ENCODE results near the gene NAPG.

DNA sequence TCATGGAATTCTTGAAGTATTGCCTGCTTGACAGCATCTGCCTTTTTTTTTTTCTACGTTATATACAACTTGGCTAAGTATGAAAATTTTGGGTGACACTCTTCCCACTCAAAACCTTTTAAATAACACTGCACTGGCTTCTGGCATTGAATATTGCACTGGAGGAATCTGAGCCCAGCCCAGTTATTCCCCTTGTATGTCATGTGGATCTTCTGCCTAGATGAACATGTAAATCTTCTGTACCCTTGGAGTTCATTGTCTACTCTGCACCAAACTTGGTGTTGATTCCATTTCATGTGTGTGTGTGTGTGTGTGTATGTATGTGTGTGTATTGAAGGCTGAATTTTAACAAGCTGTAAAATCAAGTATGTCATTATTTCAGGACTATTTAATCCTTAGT, 59.4 kb downstream of the NAPG start:
- TF ChIP-seq, protein P1, sequence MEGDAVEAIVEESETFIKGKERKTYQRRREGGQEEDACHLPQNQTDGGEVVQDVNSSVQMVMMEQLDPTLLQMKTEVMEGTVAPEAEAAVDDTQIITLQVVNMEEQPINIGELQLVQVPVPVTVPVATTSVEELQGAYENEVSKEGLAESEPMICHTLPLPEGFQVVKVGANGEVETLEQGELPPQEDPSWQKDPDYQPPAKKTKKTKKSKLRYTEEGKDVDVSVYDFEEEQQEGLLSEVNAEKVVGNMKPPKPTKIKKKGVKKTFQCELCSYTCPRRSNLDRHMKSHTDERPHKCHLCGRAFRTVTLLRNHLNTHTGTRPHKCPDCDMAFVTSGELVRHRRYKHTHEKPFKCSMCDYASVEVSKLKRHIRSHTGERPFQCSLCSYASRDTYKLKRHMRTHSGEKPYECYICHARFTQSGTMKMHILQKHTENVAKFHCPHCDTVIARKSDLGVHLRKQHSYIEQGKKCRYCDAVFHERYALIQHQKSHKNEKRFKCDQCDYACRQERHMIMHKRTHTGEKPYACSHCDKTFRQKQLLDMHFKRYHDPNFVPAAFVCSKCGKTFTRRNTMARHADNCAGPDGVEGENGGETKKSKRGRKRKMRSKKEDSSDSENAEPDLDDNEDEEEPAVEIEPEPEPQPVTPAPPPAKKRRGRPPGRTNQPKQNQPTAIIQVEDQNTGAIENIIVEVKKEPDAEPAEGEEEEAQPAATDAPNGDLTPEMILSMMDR (IDR thresholded peaks at IDR 0.05): no peak
- no peak for TF ChIP-seq POLR2A (IDR thresholded peaks at IDR 0.05)
